Right lobe of liver (tissue), 6 donors: ENCODE measurements around the gene GSG1L. TPM values are rescaled to one million over a fixed set of nuclear protein-coding genes. Genes with fewer than 3 reads are reported as not detected.
A peak's percentile ranks its signal among the peaks of the same experiment; 100 is the strongest.

Experiments
- ATAC-seq, 4 donors: fragments of 200-7000 bp; cut with Tn5 transposase; one replicate each; pipeline ENCODE4 v1.9.1; 2020; ENCODE audit warnings: mild to moderate bottlenecking in 4 of 4, moderate library complexity in 4 of 4
- DNase-seq, 3 donors: peaks; one replicate each; pipeline ENCODE4 v3.0.0-alpha.2; 2020
- H3K27ac ChIP-seq, 3 donors: fragments of 200-600 bp; one replicate each; pipeline ENCODE4 v1.8.0; 2022
- H3K27me3 ChIP-seq, 2 donors: fragments of 200-600 bp; one replicate each; pipeline ENCODE4 v1.8.0; 2022
- H3K36me3 ChIP-seq, 4 donors: fragments of 200-600 bp; sonication (generic) in 1 of 4; one replicate each; pipeline versions ENCODE4 v1.5.1 to v1.8.0; 2017 to 2022; ENCODE audit warnings: control low read depth in 1 of 4
- H3K4me1 ChIP-seq, 4 donors: fragments of 200-600 bp; sonication (generic) in 1 of 4; one replicate each; pipeline versions ENCODE4 v1.5.1 to v1.8.0; 2017 to 2022; ENCODE audit warnings: control low read depth in 1 of 4
- H3K4me3 ChIP-seq, 3 donors: fragments of 200-600 bp; one replicate each; pipeline ENCODE4 v1.8.0; 2022
- H3K9me3 ChIP-seq, 4 donors: fragments of 200-600 bp; sonication (generic) in 1 of 4; one replicate each; pipeline versions ENCODE4 v1.5.1 to v1.8.0; 2017 to 2022; ENCODE audit warnings: control low read depth in 1 of 4
- POLR2A ChIP-seq: fragments of 450-650 bp; IDR thresholded peaks from one replicate; pipeline ENCODE4 v1.6.1; 2017; ENCODE audit warnings: antibody characterized with exemption, mild to moderate bottlenecking
- WGBS: methylation state at CpG from one replicate; pipeline ENCODE4 v1.1.6; 2018; ENCODE audit warnings: low coverage, low lambda C conversion rate; ENCODE audit not compliant: insufficient coverage; ENCODE audit errors: missing lambda C conversion rate; 5-methylcytosine and 5-hydroxymethylcytosine counted together
- intact Hi-C, 2 donors: fragments of 100-400 bp; cut with DNase I; formaldehyde crosslinking; loops; one replicate each; pipeline versions ENCODE4 v1.11.2 to v1.14.1; 2022
- total RNA-seq, 6 experiments: library from RNA; depleted of rRNA in 2 of 6; stranded (reverse); fragments of >200 nt in 2 of 6; fragmentation: NEBNext Ultra II Directional in 3 of 6; extraction: Animal tissue kit (Norgen Biotek cat#: 25700) in 3 of 6; gene quantifications; one replicate each; pipeline versions ENCODE4 v1.1.0 to v1.2.4, GENCODE V29; 2016 to 2023
- TF ChIP-seq, protein P1 (sequence below), 4 donors: fragments of 200-600 bp in 3 of 4; fragments of 450-650 bp in 1 of 4; IDR thresholded peaks; one replicate each; pipeline versions ENCODE4 v1.5.1 to v1.8.0; 2016 to 2022; ENCODE audit warnings: antibody characterized with exemption in 4 of 4, mild to moderate bottlenecking in 2 of 4
- donor health status: DM: no; HTN: yes; CAD: no.
- donor health status: DM: no; HTN: no; CAD: no.
- donor health status: DM: no; HTN: no; CAD: no.
- donor health status: DM: no; HTN: yes; CAD: no.
- donor health status: DM: no; HTN: yes; CAD: no.

The GSG1L gene
- total RNA-seq, 6 experiments from 2014 or later, result 0.33 TPM; not detected in 5

DNA sequence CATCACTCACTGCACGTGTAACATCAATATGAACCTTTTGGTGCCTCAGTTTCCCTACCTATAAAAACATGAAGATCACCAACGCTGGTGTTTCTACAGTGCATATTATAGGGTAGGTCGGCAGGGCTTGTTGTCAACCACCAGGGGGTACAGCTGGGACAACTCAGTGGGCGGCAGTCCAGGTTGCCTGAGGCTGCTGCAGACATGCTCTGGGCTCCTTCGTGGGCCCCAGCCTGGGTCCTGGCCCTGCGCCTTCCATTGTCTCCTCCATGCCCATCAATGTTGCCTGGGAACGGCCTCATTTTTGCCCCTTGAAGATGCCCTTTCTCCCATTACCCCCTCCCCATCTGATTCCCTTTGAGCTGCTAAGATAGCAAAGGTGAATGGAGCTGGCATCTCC, 89.8 kb downstream of the GSG1L start:
- 60% methylated on average over 2 of the region's 7 CpGs for WGBS

DNA sequence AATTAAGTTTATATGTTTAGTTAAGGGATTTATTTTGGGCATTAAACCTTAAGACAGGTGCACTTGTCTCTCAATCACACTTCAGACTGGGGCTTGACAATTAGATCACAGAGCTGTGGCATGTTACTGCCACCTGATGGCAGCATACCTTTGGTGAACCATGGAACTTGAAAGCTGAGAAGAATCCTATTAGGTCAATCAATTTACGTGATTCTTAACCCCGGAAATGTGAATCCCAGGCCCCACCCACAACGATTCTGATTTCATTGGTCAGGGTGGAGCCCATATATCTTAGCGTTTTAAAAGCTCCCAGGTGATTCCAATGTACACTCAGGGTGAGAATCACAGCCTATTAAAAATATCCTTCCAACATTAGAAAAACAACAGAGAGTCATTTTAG, 91.0 kb downstream of the GSG1L start:
- H3K9me3 ChIP-seq, result no peaks in the 10 kb centered on the region
- H3K4me3 ChIP-seq, result no peak overlapping the region
- WGBS, result 0% methylated on average over 4 of the region's 4 CpGs
- DNase-seq, result peak in 1 of 3 donors; percentile 37
- H3K27me3 ChIP-seq, result no peaks in the 10 kb centered on the region
- TF ChIP-seq POLR2A, result no peak
- TF ChIP-seq, protein P1, sequence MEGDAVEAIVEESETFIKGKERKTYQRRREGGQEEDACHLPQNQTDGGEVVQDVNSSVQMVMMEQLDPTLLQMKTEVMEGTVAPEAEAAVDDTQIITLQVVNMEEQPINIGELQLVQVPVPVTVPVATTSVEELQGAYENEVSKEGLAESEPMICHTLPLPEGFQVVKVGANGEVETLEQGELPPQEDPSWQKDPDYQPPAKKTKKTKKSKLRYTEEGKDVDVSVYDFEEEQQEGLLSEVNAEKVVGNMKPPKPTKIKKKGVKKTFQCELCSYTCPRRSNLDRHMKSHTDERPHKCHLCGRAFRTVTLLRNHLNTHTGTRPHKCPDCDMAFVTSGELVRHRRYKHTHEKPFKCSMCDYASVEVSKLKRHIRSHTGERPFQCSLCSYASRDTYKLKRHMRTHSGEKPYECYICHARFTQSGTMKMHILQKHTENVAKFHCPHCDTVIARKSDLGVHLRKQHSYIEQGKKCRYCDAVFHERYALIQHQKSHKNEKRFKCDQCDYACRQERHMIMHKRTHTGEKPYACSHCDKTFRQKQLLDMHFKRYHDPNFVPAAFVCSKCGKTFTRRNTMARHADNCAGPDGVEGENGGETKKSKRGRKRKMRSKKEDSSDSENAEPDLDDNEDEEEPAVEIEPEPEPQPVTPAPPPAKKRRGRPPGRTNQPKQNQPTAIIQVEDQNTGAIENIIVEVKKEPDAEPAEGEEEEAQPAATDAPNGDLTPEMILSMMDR (IDR thresholded peaks at IDR 0.05), result peak; percentile 44 to 69 (median 64)
- intact Hi-C loops, result loop anchor here (10.0 kb wide), 1 partner anchor 92 kb away; the partner anchor contains the start of gene GSG1L (in 2 of the 2)
- H3K36me3 ChIP-seq, result no peaks in the 10 kb centered on the region
- H3K27ac ChIP-seq, result no peak overlapping the region
- ATAC-seq, result peak; percentile 63 to 88 (median 84)
- no peaks in the 10 kb centered on the region for H3K4me1 ChIP-seq

More for the DNA sequence above, 89.8 kb downstream of the GSG1L start:
- no peak overlapping the region for H3K27ac ChIP-seq
- DNase-seq, result peak in 1 of 3 donors; percentile 28
- no peak for ATAC-seq
- no peak overlapping the region for H3K4me3 ChIP-seq
- H3K4me1 ChIP-seq, result no peaks in the 10 kb centered on the region
- H3K36me3 ChIP-seq, result no peaks in the 10 kb centered on the region
- no peak for TF ChIP-seq POLR2A
- TF ChIP-seq, protein P1 (IDR thresholded peaks at IDR 0.05), result no peak
- intact Hi-C loops, result loop anchor here (10.0 kb wide), 1 partner anchor 91 kb away; the partner anchor contains the start of gene GSG1L (in 2 of the 2)
- no peaks in the 10 kb centered on the region for H3K27me3 ChIP-seq
- H3K9me3 ChIP-seq, result no peaks in the 10 kb centered on the region

GRCh38 chr16:27969574-27969973, 93.9 kb downstream of the GSG1L start:
- Histone ChIP-seq H3K36me3 (no peaks in the 10 kb centered on the region), H3K4me3 (no peak overlapping the region), H3K27ac (no peak overlapping the region), H3K27me3 (no peaks in the 10 kb centered on the region), H3K4me1 (no peaks in the 10 kb centered on the region), H3K9me3 (no peaks in the 10 kb centered on the region)
- ATAC-seq, result no peak
- no peak for DNase-seq
- WGBS, result 29% methylated on average over 4 of the region's 4 CpGs
- intact Hi-C loops, result no loop called here
- no peak for TF ChIP-seq POLR2A
- TF ChIP-seq, protein P1 (IDR thresholded peaks at IDR 0.05), result no peak

DNA sequence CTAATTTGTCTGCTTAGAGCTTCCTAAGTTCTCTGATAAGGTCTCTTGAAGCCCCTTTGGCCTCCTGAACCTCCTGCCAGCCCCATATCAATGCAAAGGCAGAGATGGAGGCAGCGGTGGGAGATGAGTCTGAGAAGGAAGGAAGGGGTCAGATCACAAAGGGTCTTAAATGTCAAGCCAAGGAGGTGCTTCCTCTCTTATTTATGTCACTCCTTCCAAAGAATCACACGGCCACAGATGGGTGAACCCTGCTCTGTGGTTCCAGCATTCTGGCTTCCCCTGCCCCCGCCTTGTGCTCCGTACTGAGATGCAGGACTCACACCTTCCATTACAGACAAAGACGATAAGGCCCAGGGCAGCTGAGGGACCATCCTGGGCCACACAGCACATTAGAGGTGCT, 96.3 kb downstream of the GSG1L start:
- no peaks in the 10 kb centered on the region for H3K9me3 ChIP-seq
- H3K36me3 ChIP-seq, result no peaks in the 10 kb centered on the region
- WGBS, result 70% methylated on average over 2 of the region's 5 CpGs
- H3K27ac ChIP-seq, result no peak overlapping the region
- no peaks in the 10 kb centered on the region for H3K4me1 ChIP-seq
- intact Hi-C loops, result no loop called here
- DNase-seq (peak in 1 of 3 donors; percentile 13), ATAC-seq (no peak)
- no peaks in the 10 kb centered on the region for H3K27me3 ChIP-seq
- no peak overlapping the region for H3K4me3 ChIP-seq
- TF ChIP-seq, protein P1 (IDR thresholded peaks at IDR 0.05), result no peak
- no peak for TF ChIP-seq POLR2A

DNA sequence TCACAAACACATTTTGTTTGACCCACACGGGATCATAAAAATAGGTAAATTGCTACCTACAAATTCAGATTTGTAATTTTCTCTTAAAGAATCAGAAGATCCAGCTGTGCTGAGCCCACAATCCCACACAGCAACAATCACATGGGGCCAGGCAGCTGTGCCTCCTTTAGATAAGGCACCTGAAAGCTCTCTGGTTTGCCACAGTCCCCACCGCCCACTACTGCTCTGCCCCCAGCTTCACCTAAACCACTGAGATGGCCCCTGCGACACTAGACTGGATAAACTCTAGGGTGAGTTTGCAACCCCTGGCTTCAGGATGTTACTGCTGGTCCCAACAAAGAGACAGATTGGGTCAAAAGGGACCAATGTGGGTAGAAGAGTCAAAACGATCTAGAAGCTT, 96.8 kb downstream of the GSG1L start:
- Histone ChIP-seq H3K27me3 (no peaks in the 10 kb centered on the region), H3K4me1 (no peaks in the 10 kb centered on the region), H3K4me3 (no peak overlapping the region), H3K36me3 (no peaks in the 10 kb centered on the region), H3K9me3 (no peaks in the 10 kb centered on the region), H3K27ac (no peak overlapping the region)
- DNase-seq (peak in 1 of 3 donors; percentile 19), ATAC-seq (no peak)
- intact Hi-C loops, result no loop called here
- WGBS, result 25% methylated on average over 1 of the region's 4 CpGs
- no peak for TF ChIP-seq POLR2A
- TF ChIP-seq, protein P1 (IDR thresholded peaks at IDR 0.05), result no peak
